HG03565 (cell line): ENCODE results near the gene AHRR.

ENCODE experiments used
- ATAC-seq: cut with Tn5 transposase; IDR thresholded peaks from one replicate; pipeline ENCODE4 v1.9.1; 2021; ENCODE audit warnings: mild to moderate bottlenecking, moderate library complexity; ENCODE audit not compliant: unreplicated experiment

The AHRR gene

DNA sequence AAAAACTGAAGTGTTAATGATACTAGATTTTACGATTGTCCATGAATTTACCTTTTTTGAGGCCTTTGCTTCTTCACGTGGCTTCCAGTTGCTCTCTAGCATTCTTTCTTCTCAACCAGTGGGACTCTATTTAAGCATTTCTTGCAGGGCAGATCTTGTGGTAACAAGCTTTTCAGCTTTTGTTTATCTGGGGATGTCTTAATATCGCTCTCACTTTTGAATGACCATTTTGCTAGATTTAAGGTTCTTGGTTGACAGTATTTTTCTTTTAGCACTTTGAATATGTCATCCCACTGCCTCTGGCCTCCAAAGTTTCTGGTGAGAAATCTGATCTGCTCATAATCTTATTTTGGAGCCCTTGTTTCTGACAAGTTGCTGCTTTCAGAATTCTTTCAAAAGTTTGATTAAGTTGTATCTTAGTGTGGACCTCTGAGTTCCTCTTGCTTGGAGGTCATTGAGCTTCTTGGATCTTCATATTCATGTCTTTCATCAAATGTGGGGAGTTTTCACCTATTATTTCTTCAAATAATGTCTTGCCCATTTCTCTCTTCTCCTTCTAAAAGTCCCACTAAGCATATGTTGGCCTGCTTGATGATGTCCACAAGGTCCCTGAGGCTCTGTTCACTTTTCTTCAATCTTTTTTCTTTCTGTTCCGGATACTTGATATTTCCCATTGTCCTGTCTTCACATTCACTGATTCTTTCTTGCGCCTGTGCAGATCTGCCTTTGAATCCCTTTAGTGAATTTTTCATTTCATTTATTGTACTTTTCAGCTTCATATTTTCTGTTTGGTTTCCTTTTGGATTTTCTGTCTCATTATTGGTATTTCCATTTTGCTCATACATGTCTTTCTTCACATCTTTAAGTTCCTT, 130.3 kb downstream of the AHRR start:
- no peak for ATAC-seq

- no peak for ATAC-seq
Observed at GRCh38 chr5:452978-453710, 131.6 kb downstream of the AHRR start.

DNA sequence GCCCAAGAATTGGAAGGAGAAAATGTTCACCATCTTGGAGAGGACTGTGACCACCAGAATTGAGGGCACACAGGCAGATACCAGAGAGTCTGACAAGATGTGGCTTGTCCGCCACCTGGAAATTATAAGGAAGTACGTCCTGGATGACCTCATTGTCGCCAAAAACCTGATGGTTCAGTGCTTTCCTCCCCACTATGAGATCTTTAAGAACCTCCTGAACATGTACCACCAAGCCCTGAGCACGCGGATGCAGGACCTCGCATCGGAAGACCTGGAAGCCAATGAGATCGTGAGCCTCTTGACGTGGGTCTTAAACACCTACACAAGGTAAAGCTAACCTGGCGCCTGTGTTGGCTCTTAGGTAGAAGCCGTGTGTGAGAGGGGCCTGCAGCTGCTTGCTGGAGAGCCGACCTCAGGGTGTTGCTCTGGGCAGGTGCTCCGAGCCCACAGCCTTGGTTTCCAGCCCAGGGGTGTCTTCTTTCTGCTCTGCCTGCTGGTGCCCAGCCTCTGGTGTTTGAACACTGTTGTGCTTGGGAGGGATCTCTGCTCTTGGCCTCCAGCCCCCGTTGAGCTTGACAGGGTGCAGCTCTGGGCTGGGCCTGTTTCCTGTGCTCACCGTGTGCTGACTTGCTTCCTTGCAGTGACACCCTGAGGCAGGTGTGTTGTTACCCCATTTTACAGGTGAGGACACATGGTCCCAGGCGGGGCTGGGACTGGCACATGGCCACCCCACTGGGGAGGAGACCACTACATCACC, 132.4 kb downstream of the AHRR start:
- ATAC-seq, result no peak

DNA sequence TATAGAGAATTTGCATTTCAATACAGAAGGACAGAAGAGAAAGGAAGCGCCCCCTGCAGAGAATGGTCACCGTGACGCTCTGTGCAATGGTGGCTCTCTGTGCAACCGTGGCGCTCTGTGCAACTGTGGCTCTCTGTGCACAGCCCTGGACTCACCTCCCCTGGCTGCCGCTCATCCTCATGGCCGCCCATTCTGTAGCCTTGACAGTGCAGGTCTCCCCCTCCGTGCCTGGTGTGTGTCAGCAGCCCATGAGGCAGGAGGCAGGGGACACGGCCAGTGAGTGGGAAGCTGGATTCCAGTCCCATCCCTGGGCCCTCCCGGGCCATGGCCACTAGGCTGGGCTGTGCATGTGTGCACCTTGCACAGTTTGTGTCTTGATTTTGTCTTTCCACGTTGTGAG, 133.4 kb downstream of the AHRR start:
- ATAC-seq, result no peak

- ATAC-seq, result no peak
Observed at GRCh38 chr5:455806-456205, 134.3 kb downstream of the AHRR start.

- ATAC-seq, result no peak
Observed at GRCh38 chr5:456351-457194, 135.1 kb downstream of the AHRR start.

DNA sequence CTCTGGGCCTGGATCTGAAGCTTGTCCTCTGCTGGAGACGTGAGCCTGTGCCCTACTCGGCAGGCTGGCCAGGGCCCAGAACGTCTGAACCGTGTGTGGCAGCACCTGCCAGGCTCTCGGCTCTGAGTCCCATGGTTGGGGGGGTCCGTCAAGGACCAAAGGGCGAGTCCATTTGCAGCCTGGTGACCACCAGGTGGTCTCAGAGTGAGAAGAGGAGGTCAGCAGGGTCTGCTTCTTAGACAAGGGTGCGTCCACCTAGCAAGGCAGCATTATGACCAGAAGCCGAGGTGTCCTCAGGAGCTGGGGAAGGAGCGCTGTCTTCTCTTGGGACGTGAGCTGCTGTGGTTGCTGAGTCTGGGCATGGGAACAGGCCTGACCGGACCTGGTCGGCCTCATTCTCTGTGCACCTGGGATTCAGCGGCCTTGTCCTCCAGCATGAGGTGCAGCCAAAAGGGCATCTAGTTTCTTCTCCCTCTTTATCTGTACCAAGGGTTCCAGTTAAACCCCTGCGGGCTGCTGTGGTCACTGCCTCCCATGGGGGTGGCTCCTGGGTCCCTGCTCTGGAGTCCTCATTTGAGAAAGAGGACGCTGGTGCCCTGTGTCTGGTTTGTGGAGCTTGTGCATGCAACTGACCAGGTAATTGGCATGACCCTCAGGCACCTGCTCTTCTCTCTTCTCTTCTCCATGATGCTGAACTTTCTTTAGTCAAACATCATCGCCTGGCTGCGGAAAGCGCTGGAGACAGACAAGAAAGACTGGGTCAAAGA, 135.9 kb downstream of the AHRR start:
- no peak for ATAC-seq

GRCh38 chr5:458547-459353, 137.2 kb downstream of the AHRR start:
- ATAC-seq, result no peak

DNA sequence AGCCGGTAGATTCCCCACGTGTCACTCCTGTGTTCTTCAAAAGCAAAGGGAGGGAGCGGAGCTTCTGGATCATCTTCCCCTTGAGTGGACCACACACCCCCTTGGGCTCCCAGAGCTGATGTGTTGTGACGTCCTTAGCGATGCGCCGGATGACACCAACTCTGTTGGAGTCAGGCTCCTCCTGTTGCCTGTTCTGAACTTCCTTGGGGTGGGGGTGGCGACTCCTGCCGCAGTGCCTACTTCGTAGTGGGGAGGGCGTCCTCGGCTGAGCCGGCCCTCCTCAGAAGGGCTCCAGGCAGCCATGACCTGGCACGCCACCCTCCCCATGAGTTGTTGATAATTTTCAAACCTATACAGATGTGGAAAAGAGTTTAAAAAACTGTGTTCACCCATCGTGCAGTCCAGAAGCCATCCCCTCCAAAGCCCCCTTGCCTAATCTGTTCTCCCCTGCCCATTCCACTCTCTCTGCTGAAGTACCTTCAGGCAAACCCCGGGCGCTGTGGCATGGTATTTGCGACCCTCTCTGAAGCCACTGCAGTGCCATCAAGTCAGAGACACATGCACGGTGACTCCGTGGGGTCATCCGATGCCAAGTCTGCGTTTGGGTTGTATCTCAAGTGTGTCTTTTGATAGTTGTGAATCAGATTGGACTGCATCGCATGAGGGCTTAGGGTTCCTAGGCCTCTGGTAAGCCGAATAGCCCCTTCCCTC, 138.2 kb downstream of the AHRR start:
- no peak for ATAC-seq

DNA sequence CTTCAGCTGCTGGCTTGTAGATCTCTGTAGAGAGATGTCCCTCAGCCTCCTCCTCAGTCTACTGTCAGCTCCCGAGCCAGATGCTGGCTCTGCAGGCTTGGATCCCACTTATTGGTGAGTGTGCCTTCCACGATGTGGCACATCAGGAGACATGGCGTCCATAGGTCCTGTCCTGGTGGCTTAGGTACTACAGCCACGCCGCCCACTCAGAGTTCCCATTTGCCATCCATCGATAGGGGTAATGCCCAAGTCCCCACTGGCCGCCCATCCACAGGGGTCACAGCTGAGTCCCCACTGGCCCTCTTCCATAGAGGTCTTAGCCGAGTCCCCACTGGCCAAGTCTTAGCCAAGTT, 138.7 kb downstream of the AHRR start:
- ATAC-seq, result no peak

- no peak for ATAC-seq
Observed at GRCh38 chr5:462051-462481, 140.6 kb downstream of the AHRR start.

DNA sequence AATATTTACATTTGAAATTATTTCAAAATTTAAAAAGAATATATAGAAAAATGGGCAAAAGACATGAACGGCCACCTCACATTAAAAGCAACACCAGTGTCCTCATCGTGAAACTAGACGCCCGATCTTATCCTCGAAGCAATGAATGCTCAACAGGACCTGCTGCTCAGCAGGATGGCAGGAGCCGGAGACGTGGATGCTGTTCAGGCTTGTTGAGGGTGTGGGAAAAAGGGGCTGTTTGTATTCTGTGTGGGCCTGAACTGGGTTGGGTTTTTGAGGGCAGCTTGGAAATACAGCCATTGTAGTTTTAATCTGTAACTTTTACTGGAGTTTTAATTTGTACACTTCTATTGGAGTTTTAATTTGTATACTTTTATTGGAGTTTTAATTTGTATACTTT, 141.8 kb downstream of the AHRR start:
- no peak for ATAC-seq

DNA sequence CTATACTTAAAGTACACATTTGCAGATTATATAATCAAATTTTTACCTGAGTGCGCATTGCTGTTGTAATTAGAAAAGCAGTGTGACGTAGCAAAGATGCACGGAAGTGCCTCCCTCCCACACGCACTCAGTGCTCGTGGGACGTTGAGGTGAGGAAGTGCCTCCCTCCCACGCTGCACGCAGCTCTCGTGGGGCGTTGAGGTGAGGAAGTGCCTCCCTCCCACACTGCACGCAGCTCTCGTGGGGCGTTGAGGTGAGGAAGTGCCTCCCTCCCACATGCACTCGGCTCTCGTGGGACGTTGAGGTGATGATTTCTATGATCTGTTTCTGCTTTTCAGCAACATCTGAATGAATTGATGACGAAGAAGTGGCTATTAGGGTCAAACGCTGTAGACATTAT, 142.4 kb downstream of the AHRR start:
- no peak for ATAC-seq

- no peak for ATAC-seq
Observed at GRCh38 chr5:464446-464842, 142.9 kb downstream of the AHRR start.

- no peak for ATAC-seq
Observed at GRCh38 chr5:464843-465590, 143.5 kb downstream of the AHRR start.

- no peak for ATAC-seq
Observed at GRCh38 chr5:465591-466403, 144.3 kb downstream of the AHRR start.
